OCI-LY3 (cell line): Measurements from ENCODE around the gene GYPB.
"Not testable (repeated sequence)": the region's sequence is repeated elsewhere in the genome, so short reads cannot be mapped to it uniquely, and the experiment has no call there.

ENCODE experiments used
- EZH2phosphoT487 ChIP-seq: fragments of 200-600 bp; shearing (Covaris generic); IDR thresholded peaks from 2 replicates; pipeline ENCODE4 v1.6.1; 2018; ENCODE audit warnings: antibody characterized with exemption, mixed run types, low read depth
- TF ChIP-seq, protein P1 (sequence below): fragments of 200-600, 300-600 bp; sonication (generic); IDR thresholded peaks from 2 replicates; pipeline ENCODE4 v1.5.1; 2014; ENCODE audit warnings: antibody characterized with exemption, low read length, low read depth

DNA sequence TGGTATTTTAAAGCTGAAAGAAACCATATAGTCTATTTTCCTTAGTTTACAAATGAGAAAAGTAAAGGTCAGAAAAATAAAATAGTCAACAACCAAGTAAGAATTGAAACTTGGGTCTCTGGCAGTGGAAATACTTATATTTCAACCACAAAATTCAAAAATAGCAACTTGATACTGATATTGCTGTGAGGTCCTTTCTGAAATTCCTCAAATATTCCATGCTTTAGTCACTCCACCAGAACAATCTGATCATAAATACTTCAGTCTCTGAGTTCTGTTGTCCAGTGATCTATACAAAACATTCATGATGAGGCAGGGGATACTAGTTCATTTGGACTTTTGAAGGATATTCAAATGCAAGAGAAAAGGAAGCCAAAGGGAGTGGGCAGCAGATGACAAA, 25.8 kb upstream of the GYPB start:
- TF ChIP-seq, protein P1, sequence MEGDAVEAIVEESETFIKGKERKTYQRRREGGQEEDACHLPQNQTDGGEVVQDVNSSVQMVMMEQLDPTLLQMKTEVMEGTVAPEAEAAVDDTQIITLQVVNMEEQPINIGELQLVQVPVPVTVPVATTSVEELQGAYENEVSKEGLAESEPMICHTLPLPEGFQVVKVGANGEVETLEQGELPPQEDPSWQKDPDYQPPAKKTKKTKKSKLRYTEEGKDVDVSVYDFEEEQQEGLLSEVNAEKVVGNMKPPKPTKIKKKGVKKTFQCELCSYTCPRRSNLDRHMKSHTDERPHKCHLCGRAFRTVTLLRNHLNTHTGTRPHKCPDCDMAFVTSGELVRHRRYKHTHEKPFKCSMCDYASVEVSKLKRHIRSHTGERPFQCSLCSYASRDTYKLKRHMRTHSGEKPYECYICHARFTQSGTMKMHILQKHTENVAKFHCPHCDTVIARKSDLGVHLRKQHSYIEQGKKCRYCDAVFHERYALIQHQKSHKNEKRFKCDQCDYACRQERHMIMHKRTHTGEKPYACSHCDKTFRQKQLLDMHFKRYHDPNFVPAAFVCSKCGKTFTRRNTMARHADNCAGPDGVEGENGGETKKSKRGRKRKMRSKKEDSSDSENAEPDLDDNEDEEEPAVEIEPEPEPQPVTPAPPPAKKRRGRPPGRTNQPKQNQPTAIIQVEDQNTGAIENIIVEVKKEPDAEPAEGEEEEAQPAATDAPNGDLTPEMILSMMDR: not testable (repeated sequence)
- TF ChIP-seq EZH2phosphoT487: not testable (repeated sequence)
